Urothelium cell line (cell line): ENCODE results near the gene ATG5.

ENCODE experiments used
- DNase-seq: peaks from one replicate; pipeline ENCODE4 v3.0.0; 2011; ENCODE audit warnings: low spot score, mixed read lengths
- FAIRE-seq: peaks from 2 replicates; lab custom pipeline; 2011; peaks lifted over from hg19 to GRCh38; lab: Jason Lieb, UNC

ATG5 gene

GRCh38 chr6:106325336-106326178 is at the start of gene ATG5:
TSS of gene ATG5 (minus strand) at chr6:106325760. CDS start at chr6:106316208, 9,552 bp downstream.
- DNase-seq (peak; percentile 94), FAIRE-seq (no peak)

DNA sequence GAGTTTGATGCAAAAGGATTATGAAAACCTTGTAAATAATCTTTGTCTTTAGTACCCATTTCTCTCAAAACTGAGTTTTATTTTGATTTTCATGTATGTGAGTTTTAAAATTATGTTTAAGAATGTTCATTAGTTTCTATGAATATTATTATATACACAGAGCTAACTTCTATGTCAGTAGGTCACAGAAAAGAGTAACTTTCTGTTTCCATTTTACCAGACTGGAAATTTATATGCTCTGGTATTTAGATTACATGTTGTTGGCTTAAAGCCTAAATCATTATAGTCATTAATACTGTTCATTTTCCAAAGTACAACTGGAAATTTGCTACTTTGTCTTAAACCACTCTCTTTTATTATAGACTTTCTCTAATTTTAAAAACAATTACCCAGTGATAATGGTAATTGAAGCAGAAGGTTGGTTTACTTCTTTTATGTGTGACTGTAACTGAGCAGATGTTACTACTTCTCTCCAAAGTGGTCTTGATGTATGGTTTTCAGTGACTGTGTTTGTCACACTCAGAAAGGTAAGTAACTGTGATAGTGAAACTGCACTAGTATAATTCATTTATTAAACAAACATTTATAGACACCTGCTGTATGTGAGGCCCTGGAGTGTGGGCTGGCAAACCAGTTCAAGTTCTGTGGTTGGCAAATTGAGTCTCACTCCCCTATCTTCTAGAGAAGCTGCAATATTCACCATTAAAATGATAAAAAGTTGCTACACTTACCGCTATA is 48.1 kb upstream of the ATG5 start:
- FAIRE-seq, result no peak
- DNase-seq, result no peak

GRCh38 chr6:106372838-106373501 is 47.4 kb upstream of the ATG5 start:
- DNase-seq, result no peak
- no peak for FAIRE-seq

DNA sequence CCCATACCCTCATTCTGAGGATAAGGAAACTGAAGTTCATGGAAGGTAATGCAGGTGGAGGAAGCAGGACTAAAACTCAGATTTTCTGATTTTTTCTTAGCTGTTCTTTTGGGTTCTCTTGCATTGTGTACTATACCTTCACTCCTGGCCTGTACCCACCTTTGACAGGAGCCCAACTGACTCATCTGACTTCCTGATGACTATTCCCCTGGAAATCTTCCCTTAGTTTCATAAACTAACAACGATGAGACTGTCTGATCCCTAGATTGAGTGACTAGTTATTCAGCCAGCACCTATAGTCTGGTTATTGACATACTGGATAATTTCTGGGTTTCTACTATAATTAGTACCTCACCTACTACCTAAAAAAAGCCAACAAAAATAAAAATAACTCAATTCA is 45.1 kb upstream of the ATG5 start:
- no peak for FAIRE-seq
- DNase-seq, result no peak

DNA sequence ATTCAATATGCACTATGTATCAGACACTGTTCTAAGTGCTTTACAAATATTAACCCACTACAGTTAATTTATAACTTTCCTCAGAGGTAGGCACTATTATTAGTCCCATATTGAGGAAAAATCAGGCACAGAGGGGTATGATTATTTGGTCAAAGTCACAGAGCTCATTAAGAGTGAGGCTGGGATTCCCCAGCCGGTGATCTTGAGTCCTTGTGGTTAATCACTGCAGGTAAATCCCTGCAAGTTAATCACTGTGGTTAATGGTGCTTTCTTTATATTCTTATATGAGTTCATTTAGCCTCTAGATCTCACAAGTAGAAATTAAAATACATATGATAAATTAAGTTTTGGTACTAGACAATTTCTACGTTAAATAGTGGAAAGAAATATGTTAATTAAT is 44.2 kb upstream of the ATG5 start:
- no peak for FAIRE-seq
- no peak for DNase-seq

DNA sequence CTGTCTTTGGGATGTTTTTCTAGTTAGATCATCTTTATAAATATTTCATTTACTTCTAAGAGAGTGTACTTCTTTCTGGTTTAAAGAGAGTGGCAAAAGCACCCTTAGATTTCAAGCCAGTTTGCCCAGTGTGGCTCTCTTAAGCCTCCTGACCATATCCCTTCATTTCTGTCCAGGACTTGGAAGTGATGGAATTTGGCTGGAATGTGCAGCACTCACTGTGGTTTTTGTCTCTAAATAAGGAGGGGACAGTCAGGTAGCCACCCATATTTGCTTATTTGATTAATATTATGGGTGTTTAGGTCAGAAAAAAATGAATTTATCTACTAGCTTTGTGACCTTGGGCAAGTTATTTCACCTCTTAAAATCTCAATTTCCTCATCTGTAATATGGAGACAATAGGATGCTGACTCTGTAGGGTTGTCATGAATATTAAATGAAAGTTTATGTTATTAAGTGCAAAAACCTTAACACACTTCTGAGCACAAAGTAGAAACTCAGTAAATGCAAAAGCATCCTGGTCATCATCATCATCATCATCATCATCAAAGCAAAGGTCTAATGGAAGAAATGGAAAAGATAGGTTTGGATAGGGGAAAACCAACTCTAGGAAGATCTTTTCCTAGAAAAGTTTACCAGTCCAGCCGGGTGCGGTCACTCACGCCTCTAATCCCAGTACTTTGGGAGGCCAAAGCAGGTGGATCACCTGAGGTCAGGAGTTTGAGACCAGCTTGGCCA is 38.0 kb upstream of the ATG5 start:
- FAIRE-seq (no peak), DNase-seq (peak; percentile 27)

GRCh38 chr6:106360989-106361430 is 35.5 kb upstream of the ATG5 start:
- FAIRE-seq, result no peak

DNA sequence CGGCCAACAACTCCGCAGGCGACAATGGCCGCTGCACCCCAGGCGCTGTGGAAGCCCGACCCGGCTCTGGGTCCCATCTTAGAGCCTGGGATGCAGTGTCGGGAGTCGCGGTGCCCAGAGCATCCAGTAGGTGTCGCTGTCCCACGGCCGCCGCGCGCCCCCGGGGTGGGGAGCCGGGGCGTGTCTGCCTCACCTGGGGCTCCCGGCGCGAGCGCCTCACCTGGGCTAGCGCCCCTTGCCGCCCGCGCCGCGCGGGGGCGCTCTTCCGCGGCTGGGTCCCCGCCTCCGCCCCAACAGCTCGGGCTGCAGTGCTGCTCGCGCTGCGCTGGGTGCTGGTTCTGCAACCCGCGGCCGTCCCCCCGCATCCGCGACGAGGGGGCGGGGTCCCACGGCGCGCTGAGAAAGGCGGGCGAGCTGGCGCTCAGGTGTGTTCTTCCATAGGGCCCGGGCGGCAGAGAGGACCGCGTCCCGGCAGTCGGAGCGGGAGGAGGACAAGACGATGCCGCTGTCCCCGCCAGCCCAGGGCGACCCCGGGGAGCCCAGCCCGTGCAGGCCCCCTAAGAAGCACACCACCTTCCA is 34.9 kb upstream of the ATG5 start, which contains the start of gene CRYBG1:
TSS of gene CRYBG1 (plus strand) at position 308 of the 579 bp plus-strand sequence. CDS start at position 500, 192 bp downstream.
- DNase-seq (peak; percentile 29), FAIRE-seq (no peak)

More at GRCh38 chr6:106360989-106361430, 35.5 kb upstream of the ATG5 start:
- DNase-seq, result no peak

GRCh38 chr6:106359959-106360409 is 34.4 kb upstream of the ATG5 start:
- no peak for FAIRE-seq
- DNase-seq, result no peak

DNA sequence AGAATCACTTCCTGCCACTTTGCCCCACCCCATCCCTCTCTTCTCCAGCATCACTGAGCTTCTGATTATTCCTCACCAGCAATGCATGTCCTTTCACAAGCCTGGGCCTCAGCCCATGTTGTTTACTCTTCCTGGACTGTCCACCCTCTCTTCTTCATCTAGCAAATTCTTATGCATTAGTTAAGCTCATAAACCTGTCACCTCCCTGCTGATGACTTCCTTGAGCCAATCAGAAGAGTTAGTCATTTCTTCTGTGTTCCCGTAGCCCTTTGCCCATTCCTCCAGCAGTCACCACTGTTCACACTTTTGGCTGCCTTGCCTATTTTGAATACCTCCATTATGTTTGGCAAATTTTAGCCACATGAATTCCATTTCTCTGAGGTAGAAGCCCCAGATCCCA is 30.8 kb upstream of the ATG5 start:
- DNase-seq (no peak), FAIRE-seq (no peak)

DNA sequence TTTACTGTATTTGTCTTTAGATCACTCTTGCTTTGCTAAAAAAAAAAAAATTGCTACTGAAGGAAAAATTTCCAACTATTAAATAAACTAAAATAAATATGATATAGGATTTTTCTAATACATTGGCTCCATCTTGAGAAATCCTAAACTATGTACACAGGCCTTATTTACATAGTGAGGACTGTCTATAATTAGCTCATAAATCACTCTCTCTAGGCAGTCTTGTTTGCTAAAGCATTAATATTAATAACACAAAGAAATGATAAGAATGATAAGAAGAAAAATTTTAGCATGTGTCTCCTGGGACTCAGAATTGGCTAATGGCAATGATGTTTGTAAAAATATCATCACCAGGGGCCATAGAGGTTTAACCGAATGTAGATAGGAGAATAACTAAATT is 21.7 kb upstream of the ATG5 start:
- DNase-seq (no peak), FAIRE-seq (no peak)

DNA sequence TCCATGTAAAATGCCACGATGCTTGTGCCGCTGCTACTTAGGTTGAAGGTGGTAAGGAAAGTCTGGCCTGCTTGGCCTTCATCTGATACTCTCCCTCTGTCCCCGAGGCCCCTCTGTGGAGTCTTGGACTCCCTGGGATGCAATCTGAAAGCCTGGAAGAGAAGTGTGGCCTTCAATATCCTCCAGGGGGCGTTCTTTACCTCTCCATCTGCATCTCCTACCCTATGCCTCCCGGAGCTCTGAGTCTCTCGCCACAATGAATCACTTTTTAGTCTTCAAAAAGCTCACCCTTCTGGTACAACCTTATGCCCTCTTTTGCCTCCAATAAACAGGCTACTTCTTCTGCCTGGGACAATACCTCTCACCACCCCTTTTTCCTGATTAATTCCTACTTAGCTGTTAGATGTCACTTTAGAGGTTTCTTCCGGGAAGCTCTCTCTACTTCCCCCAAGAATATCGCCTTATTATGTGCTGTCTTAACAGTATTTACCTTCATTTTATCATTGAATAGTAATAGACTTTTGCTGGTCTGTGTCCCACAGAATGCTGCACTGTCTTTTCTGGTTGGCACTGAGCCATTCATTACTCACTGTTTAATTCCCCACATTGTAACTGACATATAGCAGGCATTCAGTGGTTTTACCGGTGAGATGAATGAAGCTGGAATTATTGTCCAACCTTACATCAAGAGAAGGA is 13.9 kb upstream of the ATG5 start:
- no peak for FAIRE-seq

DNA sequence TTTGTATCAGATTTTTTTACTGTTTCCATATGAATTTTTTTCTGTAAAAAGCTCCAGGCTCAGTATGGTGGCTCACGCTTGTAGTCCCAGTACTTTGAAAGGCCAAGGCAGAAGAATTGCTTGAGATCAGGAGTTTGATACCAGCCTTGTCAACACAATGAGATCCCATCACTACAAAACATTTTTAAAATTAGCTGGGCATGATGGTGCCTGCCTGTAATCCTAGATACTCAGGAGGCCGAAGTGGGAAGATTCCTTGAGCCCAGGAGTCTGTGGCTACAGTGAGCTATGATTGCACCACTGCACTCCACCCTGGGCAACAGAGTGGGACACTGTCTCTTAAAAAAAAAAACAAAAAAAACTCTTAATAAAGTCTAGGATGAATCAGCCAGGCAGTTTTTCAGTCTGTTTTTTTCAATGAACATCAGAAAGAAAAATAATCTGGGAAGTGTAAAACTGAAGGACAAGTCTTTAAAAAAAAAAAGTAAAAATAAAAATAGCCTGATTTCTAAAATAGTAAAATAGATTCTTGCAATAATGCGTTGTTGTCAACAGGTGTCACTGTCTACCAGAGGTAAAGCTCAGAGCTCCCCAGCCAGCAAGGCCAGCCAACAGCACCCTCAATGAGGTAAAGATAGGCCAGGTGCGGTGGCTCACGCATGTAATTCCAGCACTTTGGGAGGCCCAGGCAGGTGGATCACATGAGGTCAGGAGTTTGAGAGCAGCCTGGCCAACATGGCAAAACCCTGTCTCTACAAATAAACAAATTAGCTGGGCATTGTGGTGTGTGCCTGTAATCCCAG is 9.3 kb upstream of the ATG5 start:
- FAIRE-seq (no peak), DNase-seq (peak; percentile 42)

More for the DNA sequence above, 13.9 kb upstream of the ATG5 start:
- DNase-seq, result peak; percentile 78

GRCh38 chr6:106324726-106325335 is 729 bp downstream of the ATG5 start:
- FAIRE-seq (no peak), DNase-seq (no peak)

GRCh38 chr6:106321940-106322339 is 3.6 kb downstream of the ATG5 start:
- FAIRE-seq (no peak), DNase-seq (no peak)

- FAIRE-seq, result no peak
- DNase-seq, result no peak
Measured at GRCh38 chr6:106318851-106319250, 6.7 kb downstream of the ATG5 start.

GRCh38 chr6:106318061-106318460 is 7.5 kb downstream of the ATG5 start:
- DNase-seq, result no peak
- FAIRE-seq, result no peak

DNA sequence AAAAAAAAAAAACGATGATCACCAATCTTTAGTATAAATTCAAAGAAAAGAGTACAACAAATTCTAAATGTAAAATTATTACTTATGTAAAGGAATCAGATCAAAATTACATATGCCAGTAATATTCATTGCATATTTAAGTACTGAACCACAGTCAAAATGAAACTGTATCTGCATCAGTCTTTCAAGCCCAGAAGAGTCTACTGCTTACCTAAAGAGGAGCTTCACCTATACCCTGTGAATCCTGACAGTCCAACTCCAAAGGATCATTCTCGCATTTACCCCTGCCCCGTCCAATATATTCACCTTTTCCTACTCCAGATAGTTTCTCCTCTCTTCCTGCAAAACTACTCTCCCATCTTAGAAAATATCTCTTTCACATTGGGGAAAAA is 9.2 kb downstream of the ATG5 start:
- DNase-seq (no peak), FAIRE-seq (no peak)
